Hepatic stellate cell (primary cell): ENCODE measurements around the gene KIAA0232.

ENCODE experiments used
- DNase-seq: peaks from one replicate; pipeline ENCODE4 v3.0.0; 2011; ENCODE audit warnings: low spot score

The KIAA0232 gene

DNA sequence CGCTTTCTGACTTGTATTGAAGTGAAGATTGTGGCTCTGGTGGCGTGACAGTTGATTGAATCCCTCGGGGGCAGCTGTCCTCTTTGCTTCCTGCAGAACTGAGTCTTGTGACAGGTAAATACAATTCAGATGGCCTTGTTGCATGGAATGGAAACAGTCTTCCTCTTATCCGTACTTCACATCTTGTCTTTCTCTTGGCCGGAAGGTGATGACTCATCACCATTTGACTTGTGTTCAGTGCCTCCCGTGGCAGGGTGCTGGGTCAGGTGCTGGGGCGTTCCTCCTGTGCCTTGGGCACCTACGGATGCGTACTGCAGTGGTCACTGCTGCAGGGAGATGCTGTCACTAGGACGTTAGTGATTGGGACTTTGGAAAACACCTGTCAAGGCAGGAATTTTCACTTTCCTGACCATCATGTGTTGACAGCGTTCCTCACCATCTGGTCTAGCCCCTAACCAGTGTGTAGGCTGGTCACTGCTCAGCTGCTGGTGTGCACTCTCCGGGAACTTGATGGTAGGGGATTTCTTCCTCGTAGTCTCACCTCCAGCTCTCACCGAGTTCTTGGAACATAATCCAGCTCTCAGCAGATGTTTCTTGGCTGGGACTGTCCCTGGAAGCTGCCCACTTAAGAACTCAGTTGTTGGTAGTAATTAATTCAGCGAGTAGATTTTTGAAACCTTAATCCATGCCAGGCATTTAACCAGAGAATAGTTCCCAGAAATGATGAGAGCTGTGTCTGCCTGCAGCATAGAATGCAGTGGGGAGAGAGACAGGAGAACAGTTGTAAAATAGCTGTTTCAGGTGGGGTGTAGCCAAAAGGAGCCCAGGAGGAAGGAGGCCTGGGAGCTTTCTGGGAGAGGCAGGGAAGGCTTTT is 134.3 kb downstream of the KIAA0232 start:
- no peak for DNase-seq

DNA sequence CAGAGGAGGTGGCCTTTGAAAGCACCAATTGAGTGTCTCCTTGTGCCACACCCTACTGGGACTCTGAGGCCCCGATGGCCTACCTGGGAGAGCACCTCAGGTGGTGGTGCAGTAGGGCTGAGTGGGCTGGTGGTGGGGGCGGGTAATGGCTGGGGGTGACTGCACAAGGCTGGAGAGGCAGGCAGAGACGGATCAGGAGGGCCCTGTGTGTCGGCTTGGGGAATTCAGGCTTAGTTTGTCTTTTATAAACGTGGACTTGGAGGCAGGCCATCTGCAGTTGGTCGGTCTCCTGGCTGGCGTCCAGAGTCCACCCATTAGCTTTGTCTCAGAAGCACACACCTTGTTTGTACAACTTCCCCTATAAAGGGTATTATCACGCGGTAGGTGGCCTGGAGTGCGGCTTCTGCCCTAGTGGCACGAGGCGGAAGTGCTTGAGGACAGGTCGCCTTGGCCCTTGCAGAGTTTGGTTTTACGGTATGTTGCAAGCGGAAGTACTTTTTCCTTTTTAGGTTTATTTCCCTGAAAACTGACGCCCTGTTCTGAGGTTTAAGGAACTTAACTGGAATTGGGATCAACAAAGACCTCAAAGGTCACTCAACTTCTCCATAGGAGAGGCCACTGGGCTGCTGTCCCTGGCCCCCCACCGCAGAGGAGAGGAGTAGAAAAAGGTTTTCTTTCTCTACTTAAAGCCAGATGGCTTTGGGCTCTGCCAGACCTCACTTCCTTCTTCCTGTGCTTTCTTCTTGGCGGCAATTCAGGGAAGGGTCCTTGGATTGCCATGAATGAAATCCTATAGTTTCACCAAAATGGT is 135.1 kb downstream of the KIAA0232 start:
- no peak for DNase-seq

DNA sequence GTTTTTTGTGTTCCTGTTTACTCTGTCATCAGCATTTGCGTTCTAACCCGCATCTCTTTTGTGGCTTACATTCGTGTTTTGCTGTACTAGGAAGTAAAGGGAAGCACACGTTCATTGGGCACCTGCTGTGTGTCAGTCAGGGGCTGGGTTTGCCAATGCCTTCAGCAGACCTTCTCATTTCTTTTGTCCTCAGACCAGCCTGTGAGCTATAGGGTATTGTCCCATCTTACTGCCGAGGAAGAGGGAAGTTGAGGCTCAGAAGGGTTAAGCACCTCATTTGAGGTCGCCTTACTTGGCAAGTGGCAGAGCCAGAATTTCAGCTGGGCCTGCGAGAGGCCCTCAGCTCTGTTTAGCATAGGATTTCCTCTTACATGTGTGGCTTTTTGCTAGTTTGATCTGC is 135.8 kb downstream of the KIAA0232 start:
- DNase-seq = no peak

DNA sequence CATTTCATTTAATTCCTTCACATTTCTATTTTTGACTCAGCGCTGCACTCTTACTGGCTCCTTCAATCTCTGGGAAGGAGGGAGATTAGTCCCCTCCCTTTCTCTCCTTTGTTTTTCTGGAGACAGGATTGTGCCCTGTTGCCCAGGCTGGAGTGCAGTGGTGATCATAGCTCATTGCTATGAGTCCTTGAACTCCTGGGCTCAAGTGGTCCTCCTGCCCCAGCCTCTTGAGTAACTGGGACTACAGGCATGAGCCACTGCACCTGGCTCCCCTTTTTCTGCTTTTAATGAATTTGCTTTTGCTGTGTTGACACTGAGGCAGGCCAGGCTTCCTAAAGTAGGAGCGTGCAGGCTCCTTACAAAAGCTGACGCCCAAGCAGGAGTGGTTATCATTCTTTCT is 137.6 kb downstream of the KIAA0232 start:
- DNase-seq = no peak

DNA sequence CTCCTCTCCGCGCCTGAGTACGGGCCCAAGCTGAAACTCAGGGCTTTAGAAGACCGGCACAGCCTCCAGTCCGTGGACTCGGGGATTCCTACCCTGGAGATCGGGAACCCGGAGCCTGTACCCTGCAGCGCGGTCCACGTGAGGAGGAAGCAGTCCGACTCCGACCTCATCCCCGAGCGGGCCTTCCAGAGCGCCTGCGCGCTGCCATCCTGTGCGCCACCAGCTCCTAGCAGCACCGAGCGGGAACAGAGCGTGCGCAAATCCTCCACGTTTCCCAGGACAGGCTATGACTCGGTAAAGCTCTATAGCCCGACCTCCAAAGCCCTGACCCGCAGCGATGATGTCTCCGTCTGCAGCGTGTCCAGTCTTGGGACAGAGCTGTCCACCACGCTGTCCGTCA is 141.0 kb downstream of the KIAA0232 start:
- no peak for DNase-seq

DNA sequence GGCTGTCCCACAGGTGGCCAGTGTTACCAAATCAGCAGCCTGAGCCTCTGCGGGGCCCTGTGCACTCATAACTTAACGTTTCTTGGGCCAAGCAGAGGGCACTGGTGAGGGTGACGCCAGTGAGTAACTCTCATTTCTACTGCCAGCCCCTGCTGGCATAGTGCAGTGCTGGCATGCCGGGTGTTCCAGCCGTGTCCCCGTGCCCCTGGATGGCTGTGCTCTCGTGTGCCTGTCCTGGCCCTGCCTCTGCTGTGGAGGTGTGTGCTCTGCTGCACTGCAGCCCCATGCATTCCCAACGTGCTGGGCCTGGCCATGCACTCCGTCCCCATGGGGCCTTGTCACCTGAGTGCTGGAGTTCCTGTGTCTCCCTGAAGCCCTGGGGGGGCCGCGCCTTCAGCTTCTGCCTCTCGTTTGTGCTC is 141.8 kb downstream of the KIAA0232 start:
- DNase-seq = no peak

DNA sequence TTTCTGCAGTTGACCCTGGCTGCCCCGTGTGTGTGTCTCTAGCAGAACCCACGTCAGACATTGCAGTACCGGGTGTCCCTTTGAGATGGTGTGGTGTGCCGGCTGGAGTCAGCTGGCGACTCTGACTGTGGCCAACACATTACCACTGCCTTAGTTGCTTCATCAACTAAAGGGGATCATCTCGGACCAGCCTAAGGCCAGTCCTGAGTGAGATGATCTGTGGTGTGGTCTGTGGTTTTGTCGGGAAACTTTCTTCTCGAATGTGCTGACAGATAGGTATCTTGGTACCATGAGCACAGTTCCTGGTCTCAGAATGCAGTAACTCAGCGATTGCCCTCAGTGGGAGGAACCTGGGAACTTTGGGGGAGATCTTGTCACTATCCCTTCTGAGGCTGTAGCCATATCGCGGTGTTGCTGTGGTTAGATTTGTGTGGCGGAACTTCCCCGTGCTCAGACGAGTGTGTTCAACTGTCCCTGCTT is 142.9 kb downstream of the KIAA0232 start:
- DNase-seq = no peak

DNA sequence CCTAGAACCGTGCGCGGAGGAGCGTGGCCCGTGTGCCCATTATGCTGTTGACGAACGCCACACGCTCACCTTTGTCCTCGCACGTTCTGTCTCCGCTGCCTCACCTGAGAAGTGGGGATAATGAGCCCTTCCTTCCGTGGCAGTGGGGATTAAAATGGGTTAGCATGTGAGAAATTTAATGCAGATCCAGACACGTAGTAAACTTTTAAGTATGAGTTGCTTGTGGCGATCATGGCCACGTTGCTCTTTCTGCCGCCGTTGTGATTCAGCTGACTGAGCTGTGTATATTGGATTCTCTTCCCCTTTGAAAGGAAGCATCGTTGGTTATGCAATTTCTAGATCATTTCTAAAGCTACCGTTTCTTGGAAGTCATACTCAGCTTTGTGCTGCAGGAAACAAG is 143.6 kb downstream of the KIAA0232 start:
- no peak for DNase-seq

DNA sequence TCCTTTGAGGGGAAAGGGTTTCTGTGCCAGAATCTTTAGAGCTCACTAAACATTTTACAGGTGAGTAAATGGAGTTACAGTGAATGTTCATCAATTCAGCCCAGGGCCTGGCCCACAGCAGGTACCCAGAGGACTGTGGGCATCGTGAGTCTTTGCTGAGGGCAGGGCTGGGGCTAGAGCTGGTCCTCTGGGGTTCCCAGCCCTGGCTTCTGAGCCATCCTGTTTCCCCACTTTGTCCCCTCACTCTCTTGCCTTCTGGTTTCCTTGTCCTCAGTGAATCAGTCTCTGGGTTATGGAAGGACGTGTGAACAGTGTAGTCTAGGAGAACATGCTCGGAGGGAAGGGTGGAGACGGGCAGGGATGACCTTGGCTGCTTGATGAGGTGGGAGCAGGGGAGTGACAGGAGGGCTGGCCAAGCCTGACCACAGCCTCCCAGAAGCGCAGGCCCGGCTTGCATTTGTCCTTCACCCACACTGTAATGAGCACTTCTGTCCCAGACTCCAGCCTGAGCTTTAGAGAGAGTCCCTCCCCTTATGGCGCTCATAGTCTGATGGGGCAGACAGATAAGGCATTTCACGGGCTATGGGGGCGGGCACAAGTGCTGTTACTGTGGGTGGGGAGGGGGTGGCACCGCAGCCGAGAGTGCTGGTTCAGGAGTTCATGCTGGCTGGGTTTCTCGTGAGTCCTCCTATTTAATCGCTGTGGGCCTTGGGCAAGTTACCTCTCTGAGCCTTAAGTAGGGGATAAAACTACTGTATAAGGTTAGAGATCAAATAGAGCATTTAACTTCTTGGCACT is 144.4 kb downstream of the KIAA0232 start:
- DNase-seq = no peak

DNA sequence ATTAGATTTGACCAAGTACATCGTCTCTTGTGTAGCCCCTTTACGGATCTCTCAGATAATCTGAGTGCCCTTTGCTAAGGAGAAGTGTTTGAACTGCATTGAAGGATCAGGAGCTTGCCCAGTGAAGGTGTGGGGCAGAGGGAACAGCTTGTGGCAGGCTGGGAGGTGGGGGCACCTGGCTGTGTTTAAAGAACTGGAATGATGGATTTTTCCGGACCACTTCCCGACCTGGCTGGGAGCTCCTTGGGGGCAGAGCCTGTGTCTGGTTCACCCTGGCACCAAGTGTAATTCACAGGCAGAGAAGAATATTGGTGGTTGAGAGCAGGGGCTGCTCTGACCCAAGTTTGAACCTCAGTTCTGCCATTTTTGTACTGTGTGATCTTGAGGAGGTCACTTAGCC is 145.6 kb downstream of the KIAA0232 start:
- no peak for DNase-seq

DNA sequence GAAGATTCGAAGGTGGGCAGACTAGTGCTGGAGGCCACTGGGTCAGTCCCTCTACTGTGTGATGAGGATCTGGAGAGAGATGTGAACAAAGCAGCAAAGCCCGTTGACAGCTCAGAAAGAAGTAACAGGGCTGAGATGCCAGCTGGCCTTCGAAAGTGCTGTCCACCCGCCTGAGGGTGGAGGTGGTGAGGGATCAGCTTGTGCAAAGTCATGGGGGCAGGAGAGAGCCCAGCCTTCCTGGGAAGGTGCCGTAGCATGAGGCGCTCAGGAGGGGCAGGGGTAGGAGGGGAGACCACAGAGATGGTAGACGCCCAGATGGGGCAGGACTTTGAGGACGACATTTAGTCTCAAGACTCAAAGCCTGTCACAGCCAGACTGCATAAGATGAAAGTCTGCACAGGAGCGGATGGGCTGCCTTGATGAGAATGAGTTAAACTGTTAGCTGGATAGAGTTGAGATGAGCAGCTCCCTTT is 146.8 kb downstream of the KIAA0232 start:
- DNase-seq = no peak

DNA sequence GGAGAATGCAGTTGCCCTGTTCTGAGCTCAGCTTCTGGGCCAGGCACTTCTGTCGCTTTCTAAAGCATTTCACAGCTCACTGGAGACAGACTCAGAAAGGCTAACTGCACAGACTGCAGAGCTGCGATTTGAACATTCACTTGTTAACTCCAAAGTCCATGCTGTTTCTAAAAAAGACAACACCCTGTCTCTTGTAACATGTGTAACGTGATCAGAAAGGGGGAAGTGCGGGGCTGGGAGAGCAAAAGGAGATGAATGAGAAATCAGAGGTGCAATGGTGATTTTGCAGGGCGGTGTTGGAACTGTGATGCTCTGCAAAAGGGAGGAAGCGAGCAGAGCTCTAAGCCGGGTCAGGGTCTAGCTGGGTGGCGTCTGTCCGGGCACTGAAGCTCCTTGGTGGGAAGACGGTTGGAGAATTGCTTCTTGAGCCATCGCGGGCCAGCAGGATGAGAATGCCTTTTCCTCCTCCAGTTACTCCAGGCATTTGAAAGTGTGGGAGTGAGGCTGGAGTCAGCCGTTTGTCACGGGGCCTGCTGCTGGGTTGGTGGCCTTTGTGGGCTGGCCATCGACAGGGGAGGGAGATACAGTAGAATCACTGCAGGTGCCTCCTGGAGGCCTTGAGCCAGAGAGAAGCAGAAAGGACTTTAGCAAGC is 147.4 kb downstream of the KIAA0232 start:
- DNase-seq = no peak

DNA sequence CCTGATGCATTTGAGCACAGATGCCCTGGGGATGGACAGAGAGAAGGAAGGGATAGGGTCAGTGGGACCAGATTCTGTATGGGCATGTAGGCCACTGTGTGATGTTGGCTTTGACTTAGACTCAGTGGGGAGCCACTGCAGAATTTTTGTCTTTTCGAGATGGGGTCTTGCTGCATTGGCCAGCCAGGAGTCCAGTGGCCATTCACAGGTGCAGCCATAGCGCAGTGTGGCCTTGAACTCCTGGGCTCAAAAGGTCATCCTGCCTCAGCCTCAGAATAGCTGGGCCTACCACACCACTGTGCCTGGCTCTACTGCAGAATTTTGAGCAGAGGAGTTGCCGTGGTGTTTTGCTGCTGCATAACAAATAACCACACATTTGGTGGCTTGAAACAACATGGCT is 149.9 kb downstream of the KIAA0232 start:
- no peak for DNase-seq

DNA sequence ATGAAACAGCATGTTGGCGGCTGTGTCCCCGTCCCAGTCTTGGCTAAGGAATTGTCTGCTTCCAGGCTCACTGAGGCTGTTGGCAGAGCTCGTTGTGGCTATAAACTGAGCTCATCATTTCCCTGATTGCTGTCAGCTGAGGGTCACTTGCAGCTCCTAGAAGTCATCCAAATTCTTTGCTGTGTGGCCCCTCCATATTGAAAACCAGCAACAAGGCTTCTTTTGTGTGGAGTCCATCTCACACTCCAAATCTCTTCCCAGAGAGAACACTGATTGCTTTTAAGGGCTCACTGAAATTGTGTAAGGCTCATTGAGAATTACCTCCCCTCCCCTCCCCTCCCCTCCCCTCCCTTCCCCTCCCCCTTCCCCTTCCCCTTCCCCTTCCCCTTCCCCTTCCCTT is 150.4 kb downstream of the KIAA0232 start:
- no peak for DNase-seq
